ENCODE results near the gene RPS6KA3.

The RPS6KA3 gene

DNA sequence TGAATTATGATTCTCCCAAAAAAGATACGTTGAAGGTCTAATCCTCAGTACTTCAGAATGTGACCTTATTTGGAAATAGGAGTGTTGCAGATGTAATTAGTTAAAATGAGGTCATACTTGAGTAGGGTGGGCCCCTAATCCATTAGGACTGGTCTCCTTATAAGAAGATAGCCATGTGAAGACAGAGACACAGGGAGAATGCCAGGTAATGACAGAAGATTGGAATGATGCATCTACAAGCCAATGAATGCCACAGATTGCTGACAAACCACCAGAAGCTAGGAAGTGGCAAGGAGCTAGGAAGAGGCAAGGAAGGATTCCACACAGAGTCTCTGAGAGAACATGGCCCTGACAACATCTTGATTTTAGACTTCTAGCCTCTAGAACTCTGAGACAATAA, 7.4 kb upstream of the RPS6KA3 start:
- Mint-ChIP-seq H3K27ac (no peak overlapping the region), H3K4me1 (ENCODE audit: low read depth in 2 of 2) (peaks cover 0 to 4% of the 10 kb centered on the region in 2 donors), H3K9me3 (no peaks in the 10 kb centered on the region), H3K36me3 (ENCODE audit: insufficient read depth) (no peaks in the 10 kb centered on the region), H3K27me3 (peaks cover 0 to 8% of the 10 kb centered on the region in 2 donors), H3K4me3 (no peak overlapping the region)
- no peak for DNase-seq
- no peak for ATAC-seq (replicated peaks)

GRCh38 chrX:20271730-20272129, 5.0 kb upstream of the RPS6KA3 start:
- H3K27ac Mint-ChIP-seq = no peak overlapping the region

DNA sequence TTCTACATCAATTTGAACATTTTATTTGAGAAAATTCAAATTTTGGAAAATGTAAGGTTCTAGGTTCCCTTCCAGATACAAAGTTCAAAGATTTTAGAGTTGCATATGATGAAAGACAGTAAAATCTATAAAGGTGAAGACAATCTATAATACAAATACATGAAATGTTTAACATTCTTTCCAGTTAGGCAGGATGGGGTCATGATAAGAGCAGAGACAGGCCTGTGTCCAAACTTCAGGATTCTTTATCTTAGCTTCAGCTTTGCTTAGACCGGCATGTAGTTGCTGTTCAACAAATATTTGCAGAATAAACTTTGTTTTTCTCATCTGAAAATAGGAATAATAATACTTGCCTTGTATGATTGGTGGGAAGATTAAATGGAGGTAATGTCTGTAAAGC, 4.5 kb upstream of the RPS6KA3 start:
- no peak for ATAC-seq (replicated peaks)
- DNase-seq = no peak
- Mint-ChIP-seq H3K36me3 (ENCODE audit: insufficient read depth) (peaks cover 12% of the 10 kb centered on the region), H3K27ac (no peak overlapping the region), H3K9me3 (no peaks in the 10 kb centered on the region), H3K4me3 (no peak overlapping the region), H3K27me3 (peaks cover 0 to 6% of the 10 kb centered on the region in 2 donors), H3K4me1 (ENCODE audit: low read depth in 2 of 2) (peaks cover 0 to 3% of the 10 kb centered on the region in 2 donors)

More at GRCh38 chrX:20271730-20272129, 5.0 kb upstream of the RPS6KA3 start:
- Mint-ChIP-seq H3K27me3 (peaks cover 0 to 8% of the 10 kb centered on the region in 2 donors), H3K9me3 (no peaks in the 10 kb centered on the region), H3K4me3 (no peak overlapping the region), H3K36me3 (ENCODE audit: insufficient read depth) (peaks cover 10% of the 10 kb centered on the region), H3K4me1 (ENCODE audit: low read depth in 2 of 2) (peaks cover 0 to 4% of the 10 kb centered on the region in 2 donors)
- no peak for ATAC-seq (replicated peaks)
- no peak for DNase-seq

GRCh38 chrX:20270562-20270890, 3.8 kb upstream of the RPS6KA3 start:
- Mint-ChIP-seq H3K9me3 (no peaks in the 10 kb centered on the region), H3K4me3 (no peak overlapping the region), H3K4me1 (ENCODE audit: low read depth in 2 of 2) (no peaks in the 10 kb centered on the region), H3K27ac (no peak overlapping the region), H3K27me3 (no peaks in the 10 kb centered on the region), H3K36me3 (ENCODE audit: insufficient read depth) (peaks cover 19% of the 10 kb centered on the region)
- no peak for ATAC-seq (replicated peaks)
- no peak for DNase-seq

DNA sequence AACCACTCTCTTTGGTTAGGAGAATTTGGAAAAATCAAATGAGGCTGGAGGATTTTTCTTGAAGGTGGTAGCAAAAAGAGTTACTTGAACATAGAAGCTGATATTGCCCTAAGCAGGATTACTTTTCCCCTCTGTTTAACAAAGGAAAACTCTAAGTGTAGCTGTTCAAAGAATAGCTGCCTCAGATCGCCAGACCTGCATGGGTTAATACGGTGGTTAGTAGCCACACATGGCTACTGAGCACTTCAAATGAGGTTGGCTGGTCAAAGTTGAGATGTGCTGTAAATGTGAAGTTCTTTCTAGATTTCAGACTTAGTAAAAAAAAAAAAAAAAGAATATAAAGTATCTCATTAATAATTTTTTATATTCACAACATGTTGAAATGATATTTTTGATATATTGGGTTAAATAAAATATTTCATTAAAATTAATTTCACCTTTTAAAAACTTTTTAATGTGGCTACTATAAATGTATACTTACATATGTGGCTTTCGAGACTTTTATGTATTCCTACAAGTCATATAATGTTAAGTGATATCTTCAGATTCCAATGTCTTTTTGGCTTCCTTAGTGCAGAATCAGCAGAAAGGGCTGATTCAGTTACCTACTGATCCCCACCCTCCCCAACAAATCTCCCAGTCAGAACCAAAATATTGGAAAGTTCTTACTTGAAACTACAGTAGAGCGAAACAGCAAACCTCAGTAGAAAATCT, 3.3 kb upstream of the RPS6KA3 start:
- no peak for DNase-seq
- no peak for ATAC-seq (replicated peaks)
- H3K27ac Mint-ChIP-seq = no peak overlapping the region
- no peaks in the 10 kb centered on the region for H3K9me3 Mint-ChIP-seq
- peaks cover 24% of the 10 kb centered on the region for H3K36me3 Mint-ChIP-seq (ENCODE audit: insufficient read depth)
- H3K4me3 Mint-ChIP-seq = no peak overlapping the region
- H3K27me3 Mint-ChIP-seq = no peaks in the 10 kb centered on the region
- H3K4me1 Mint-ChIP-seq (ENCODE audit: low read depth in 2 of 2) = peaks cover under 1 to 1% of the 10 kb centered on the region in 2 donors

DNA sequence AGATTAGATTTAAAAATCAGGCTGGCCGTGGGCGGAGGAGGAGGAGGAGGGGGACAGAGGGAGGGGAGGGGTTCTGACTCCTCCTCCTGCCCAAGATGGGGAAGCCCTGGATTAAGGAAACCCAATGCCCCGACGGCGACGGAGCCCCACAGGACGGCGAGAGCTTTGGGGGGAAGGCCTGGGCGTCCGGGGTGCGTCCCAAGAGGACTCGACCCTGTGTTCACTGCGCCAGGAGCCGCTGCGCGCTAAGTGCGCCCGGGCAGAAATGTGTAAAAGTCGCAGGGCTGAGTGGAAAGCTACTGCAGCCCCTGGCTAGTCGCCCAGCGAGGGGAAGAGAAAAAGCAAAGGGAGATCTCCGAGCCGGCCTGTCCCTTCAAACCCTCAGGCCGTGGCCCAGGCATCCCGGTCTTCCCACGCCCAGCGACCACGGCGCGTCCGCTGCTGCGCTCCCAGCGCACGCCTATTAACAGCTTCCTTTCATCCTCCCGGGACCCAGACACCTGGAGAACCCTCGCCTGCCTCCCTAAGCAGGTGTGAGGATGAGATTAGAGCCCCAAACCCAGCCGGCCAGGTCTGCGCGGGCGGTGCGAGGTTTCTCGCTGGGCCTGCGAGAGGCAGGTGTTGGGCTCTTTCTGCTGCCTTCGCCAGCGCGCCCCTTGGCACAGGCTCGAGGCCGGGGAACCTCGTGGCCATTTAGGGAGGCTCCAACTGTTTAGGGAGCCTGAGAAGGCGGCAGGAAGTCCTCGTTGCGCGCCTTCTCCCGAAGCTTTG, 1.4 kb upstream of the RPS6KA3 start:
- Mint-ChIP-seq H3K9me3 (no peaks in the 10 kb centered on the region), H3K27me3 (no peaks in the 10 kb centered on the region), H3K4me3 (peak overlapping the region; percentile 89 to 92), H3K36me3 (ENCODE audit: insufficient read depth) (peaks cover 27% of the 10 kb centered on the region), H3K27ac (peak overlapping the region; percentile 95), H3K4me1 (ENCODE audit: low read depth in 2 of 2) (peaks cover 3 to 11% of the 10 kb centered on the region in 2 donors)
- ATAC-seq (replicated peaks) = no peak
- no peak for DNase-seq

DNA sequence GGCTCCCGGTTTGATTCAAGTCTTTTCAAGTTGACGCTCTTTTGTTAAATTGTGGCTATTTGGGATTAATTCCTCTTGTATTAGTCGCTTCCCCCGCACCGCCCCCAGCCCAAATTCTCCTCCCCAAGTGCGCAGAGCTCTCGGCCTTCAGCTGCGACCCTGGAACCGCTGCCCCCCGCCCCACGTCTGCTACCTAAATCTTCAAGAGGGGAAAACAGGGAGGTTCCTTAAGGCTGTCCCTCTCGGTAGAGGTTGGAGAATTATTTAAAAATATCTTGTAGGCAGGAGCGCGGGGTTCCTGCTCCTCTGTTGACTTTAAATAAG, 860 bp upstream of the RPS6KA3 start:
- Mint-ChIP-seq H3K27ac (peak overlapping the region; percentile 95), H3K36me3 (ENCODE audit: insufficient read depth) (peaks cover 27% of the 10 kb centered on the region), H3K4me1 (ENCODE audit: low read depth in 2 of 2) (peaks cover 4 to 12% of the 10 kb centered on the region in 2 donors), H3K4me3 (peak overlapping the region; percentile 89 to 92), H3K27me3 (no peaks in the 10 kb centered on the region), H3K9me3 (no peaks in the 10 kb centered on the region)
- no peak for DNase-seq
- ATAC-seq (replicated peaks) = no peak

- Mint-ChIP-seq H3K9me3 (no peaks in the 10 kb centered on the region), H3K4me1 (ENCODE audit: low read depth in 2 of 2) (peaks cover 4 to 12% of the 10 kb centered on the region in 2 donors), H3K27ac (peak overlapping the region; percentile 95), H3K36me3 (ENCODE audit: insufficient read depth) (peaks cover 27% of the 10 kb centered on the region), H3K27me3 (no peaks in the 10 kb centered on the region), H3K4me3 (peak overlapping the region; percentile 92 to 96)
- peak; percentile 9 to 17 (median 13) for DNase-seq
- ATAC-seq (replicated peaks) = no peak
Measured at GRCh38 chrX:20265726-20266681, 705 bp downstream of the RPS6KA3 start.

- peaks cover 27% of the 10 kb centered on the region for H3K36me3 Mint-ChIP-seq (ENCODE audit: insufficient read depth)
- no peaks in the 10 kb centered on the region for H3K9me3 Mint-ChIP-seq
- peaks cover 6 to 14% of the 10 kb centered on the region in 2 donors for H3K4me1 Mint-ChIP-seq (ENCODE audit: low read depth in 2 of 2)
- H3K4me3 Mint-ChIP-seq = peak overlapping the region; percentile 92 to 96
- no peaks in the 10 kb centered on the region for H3K27me3 Mint-ChIP-seq
- ATAC-seq (replicated peaks) = peak; percentile 52
- peak overlapping the region; percentile 95 for H3K27ac Mint-ChIP-seq
- peak; percentile 33 to 56 (median 51) for DNase-seq
Measured at GRCh38 chrX:20265221-20265725, 1.4 kb downstream of the RPS6KA3 start.

DNA sequence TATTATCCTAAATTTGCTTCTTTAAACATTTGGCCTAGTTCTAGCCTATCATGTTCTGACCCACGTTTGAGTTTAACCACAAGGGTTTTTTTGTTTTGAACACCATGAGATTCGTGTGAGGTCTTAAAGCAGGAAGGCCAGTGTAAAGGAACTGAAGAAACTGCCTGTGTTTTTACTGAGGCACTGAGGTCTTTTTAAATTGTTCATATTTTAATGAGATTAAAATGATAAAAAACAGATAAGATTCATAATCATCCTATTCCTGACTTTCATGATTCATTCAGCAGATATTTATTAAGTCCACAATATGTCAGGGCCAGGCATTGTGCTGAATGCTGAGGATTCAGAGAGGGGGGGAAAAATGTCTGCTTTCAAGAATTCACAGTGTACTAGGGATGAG, 3.2 kb downstream of the RPS6KA3 start:
- Mint-ChIP-seq H3K27ac (peak overlapping the region; percentile 38 to 52), H3K4me3 (peak overlapping the region; percentile 92 to 96), H3K27me3 (no peaks in the 10 kb centered on the region), H3K36me3 (ENCODE audit: insufficient read depth) (peaks cover 27% of the 10 kb centered on the region), H3K9me3 (no peaks in the 10 kb centered on the region), H3K4me1 (ENCODE audit: low read depth in 2 of 2) (peaks cover 9 to 21% of the 10 kb centered on the region in 2 donors)
- DNase-seq (peak in 1 of 3 experiments; percentile 2), ATAC-seq (replicated peaks) (peak; percentile 35)

- Mint-ChIP-seq H3K4me1 (ENCODE audit: low read depth in 2 of 2) (peaks cover 11 to 21% of the 10 kb centered on the region in 2 donors), H3K27ac (peak overlapping the region in 1 of 2 donors; percentile 41), H3K36me3 (ENCODE audit: insufficient read depth) (peaks cover 11% of the 10 kb centered on the region), H3K27me3 (no peaks in the 10 kb centered on the region), H3K9me3 (no peaks in the 10 kb centered on the region), H3K4me3 (peak overlapping the region in 1 of 2 donors; percentile 35)
- DNase-seq = no peak
- ATAC-seq (replicated peaks) = no peak
Measured at GRCh38 chrX:20260885-20261284, 5.8 kb downstream of the RPS6KA3 start.

DNA sequence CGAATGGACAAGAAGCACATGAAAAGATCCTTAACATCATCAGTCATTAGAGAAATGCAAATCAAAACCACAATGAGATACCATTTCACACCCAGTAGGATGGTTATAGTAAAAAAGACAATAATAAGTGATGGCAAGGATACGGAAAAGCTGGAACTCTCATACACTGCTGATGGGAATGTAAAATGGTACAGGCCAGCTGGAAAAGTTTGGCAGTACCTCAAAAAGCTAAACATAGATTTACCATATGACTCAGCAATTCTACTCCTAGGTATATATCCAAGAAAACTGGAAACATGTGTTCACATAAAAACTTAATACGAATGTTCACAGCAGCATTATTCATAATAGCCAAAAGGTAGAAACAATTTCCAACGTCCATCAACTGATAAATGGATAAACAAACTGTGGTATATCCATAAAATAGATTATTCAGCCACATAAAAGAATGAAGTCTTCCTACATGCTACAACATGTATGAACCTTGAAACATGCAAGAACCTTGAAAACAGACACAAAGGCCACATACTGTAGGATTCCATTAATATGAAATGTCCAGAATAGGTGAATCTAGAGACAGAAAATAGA, 11.9 kb downstream of the RPS6KA3 start:
- Mint-ChIP-seq H3K36me3 (ENCODE audit: insufficient read depth) (peaks cover 20% of the 10 kb centered on the region), H3K9me3 (no peaks in the 10 kb centered on the region), H3K4me3 (no peak overlapping the region), H3K27me3 (no peaks in the 10 kb centered on the region), H3K27ac (peak overlapping the region in 1 of 2 donors; percentile 71), H3K4me1 (ENCODE audit: low read depth in 2 of 2) (peaks cover 19 to 20% of the 10 kb centered on the region in 2 donors)
- no peak for DNase-seq
- ATAC-seq (replicated peaks) = no peak

GRCh38 chrX:20253232-20253543, 13.5 kb downstream of the RPS6KA3 start:
- Mint-ChIP-seq H3K9me3 (no peaks in the 10 kb centered on the region), H3K4me1 (ENCODE audit: low read depth in 2 of 2) (peaks cover 24 to 25% of the 10 kb centered on the region in 2 donors), H3K27me3 (no peaks in the 10 kb centered on the region)

More at GRCh38 chrX:20253232-20253543, 13.5 kb downstream of the RPS6KA3 start:
- Mint-ChIP-seq H3K36me3 (ENCODE audit: insufficient read depth) (peaks cover 20% of the 10 kb centered on the region), H3K27ac (no peak overlapping the region), H3K4me3 (no peak overlapping the region)
- DNase-seq (no peak), ATAC-seq (replicated peaks) (no peak)

Data from effector memory CD8-positive, alpha-beta T cell (primary cell).